HCT116 (cell line): ENCODE data around the gene RALGPS2.

Source experiments
- CEBPB ChIP-seq: IDR thresholded peaks from 2 replicates; pipeline ENCODE4 v1.6.1; 2012; ENCODE audit warnings: low read depth
- CTCF ChIP-seq, 3 experiments: fragments of 200-600 bp in 1 of 3; sonication (generic) in 1 of 3; IDR thresholded peaks in 2 of 3; conservative IDR thresholded peaks in 1 of 3; 2 replicates each; pipeline ENCODE4 v1.5.1; 2012 to 2017; ENCODE audit warnings: low read depth in 2 of 3, low read length in 2 of 3, antibody characterized with exemption in 1 of 3, borderline replicate concordance in 1 of 3, control low read depth in 1 of 3, mild to moderate bottlenecking in 1 of 3, mixed read lengths in 1 of 3, mixed run types in 1 of 3, moderate library complexity in 1 of 3; ENCODE audit not compliant: insufficient read depth in 1 of 3
- EGR1 ChIP-seq: IDR thresholded peaks from 2 replicates; pipeline ENCODE4 v1.6.1; 2012; ENCODE audit warnings: low read depth
- EZH2phosphoT487 ChIP-seq: fragments of 200-600 bp; IDR thresholded peaks from 2 replicates; pipeline ENCODE4 v1.6.1; 2018; ENCODE audit warnings: antibody characterized with exemption, borderline replicate concordance
- FOSL1 ChIP-seq: IDR thresholded peaks from 2 replicates; pipeline ENCODE4 v1.6.1; 2012; ENCODE audit warnings: low read depth
- MAX ChIP-seq: IDR thresholded peaks from 2 replicates; pipeline ENCODE4 v1.6.1; 2012
- POLR2A ChIP-seq: IDR thresholded peaks from 2 replicates; pipeline ENCODE4 v1.7.0; 2011; ENCODE audit warnings: borderline replicate concordance; ENCODE audit not compliant: insufficient read depth, insufficient read length; ENCODE audit errors: extremely low read depth
- POLR2AphosphoS5 ChIP-seq: IDR thresholded peaks from 2 replicates; pipeline ENCODE4 v1.6.1; 2011; ENCODE audit warnings: mild to moderate bottlenecking, low read depth, low read length, moderate library complexity
- REST ChIP-seq: IDR thresholded peaks from 2 replicates; pipeline ENCODE4 v1.6.1; 2012; ENCODE audit warnings: low read depth
- SRF ChIP-seq: IDR thresholded peaks from 2 replicates; pipeline ENCODE4 v1.6.1; 2012; ENCODE audit warnings: low read depth
- TCF7L2 ChIP-seq: IDR thresholded peaks from 2 replicates; pipeline ENCODE4 v1.7.0; 2011; ENCODE audit warnings: borderline replicate concordance, inconsistent platforms; ENCODE audit not compliant: insufficient read depth, insufficient read length; ENCODE audit errors: extremely low read depth
- YY1 ChIP-seq: IDR thresholded peaks from 2 replicates; pipeline ENCODE4 v1.6.1; 2011; ENCODE audit warnings: low read length, low read depth, moderate library complexity, mild to moderate bottlenecking; ENCODE audit not compliant: insufficient replicate concordance; ENCODE audit errors: extremely low read depth
- ZBTB33 ChIP-seq: IDR thresholded peaks from 2 replicates; pipeline ENCODE4 v1.6.1; 2011; ENCODE audit warnings: mild to moderate bottlenecking, low read length, moderate library complexity; ENCODE audit not compliant: insufficient replicate concordance; ENCODE audit errors: extremely low read depth

GRCh38 chr1:178877896-178878295 lies 152.9 kb downstream of the RALGPS2 start:
- TF ChIP-seq POLR2A (no peak), POLR2AphosphoS5 (no peak), CTCF (IDR thresholded peaks at IDR 0.05 in 2 of 3, conservative IDR thresholded peaks at IDR 0.05 in 1 of 3; ENCODE audit: borderline replicate concordance in 1 of 3, insufficient read depth in 1 of 3, low read depth in 2 of 3, low read length in 2 of 3) (no peak), MAX (no peak), FOSL1 (no peak), CEBPB (no peak), EGR1 (no peak), SRF (no peak), YY1 (no peak), REST (no peak), ZBTB33 (no peak), TCF7L2 (no peak), EZH2phosphoT487 (no peak)
